ENCODE results near the gene C19orf38.

DNA sequence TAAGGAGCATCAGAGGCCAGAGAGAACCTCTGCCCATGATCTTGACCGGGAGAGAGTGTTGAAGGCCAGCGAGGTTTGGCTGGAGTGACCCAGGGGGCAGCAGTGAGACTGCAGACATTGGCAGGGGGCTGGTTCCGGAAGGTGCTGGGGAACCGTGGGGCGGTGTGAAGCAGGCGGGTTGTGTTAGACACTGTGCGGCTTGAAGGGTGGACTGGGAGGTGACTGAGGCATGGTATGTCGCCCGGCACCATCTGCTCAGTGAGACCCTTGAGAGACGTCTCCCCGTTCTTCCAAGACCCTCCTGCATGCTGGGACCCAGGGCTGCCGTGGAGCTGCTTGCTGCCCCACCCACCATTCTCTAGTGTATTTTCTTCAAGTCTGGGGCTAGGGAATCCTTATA is 47.7 kb downstream of the C19orf38 start:
- TF ChIP-seq, protein P1, sequence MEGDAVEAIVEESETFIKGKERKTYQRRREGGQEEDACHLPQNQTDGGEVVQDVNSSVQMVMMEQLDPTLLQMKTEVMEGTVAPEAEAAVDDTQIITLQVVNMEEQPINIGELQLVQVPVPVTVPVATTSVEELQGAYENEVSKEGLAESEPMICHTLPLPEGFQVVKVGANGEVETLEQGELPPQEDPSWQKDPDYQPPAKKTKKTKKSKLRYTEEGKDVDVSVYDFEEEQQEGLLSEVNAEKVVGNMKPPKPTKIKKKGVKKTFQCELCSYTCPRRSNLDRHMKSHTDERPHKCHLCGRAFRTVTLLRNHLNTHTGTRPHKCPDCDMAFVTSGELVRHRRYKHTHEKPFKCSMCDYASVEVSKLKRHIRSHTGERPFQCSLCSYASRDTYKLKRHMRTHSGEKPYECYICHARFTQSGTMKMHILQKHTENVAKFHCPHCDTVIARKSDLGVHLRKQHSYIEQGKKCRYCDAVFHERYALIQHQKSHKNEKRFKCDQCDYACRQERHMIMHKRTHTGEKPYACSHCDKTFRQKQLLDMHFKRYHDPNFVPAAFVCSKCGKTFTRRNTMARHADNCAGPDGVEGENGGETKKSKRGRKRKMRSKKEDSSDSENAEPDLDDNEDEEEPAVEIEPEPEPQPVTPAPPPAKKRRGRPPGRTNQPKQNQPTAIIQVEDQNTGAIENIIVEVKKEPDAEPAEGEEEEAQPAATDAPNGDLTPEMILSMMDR (IDR thresholded peaks at IDR 0.05; ENCODE audit: low read depth, low read length), result no peak
- TF ChIP-seq EZH2phosphoT487 (IDR thresholded peaks at IDR 0.05; ENCODE audit: low read depth), result no peak
